GM21619 (cell line): ENCODE measurements around the gene HASPIN.
"Not testable (repeated sequence)": the region's sequence is repeated elsewhere in the genome, so short reads cannot be mapped to it uniquely, and the experiment has no call there.

Experiments
- ATAC-seq: cut with Tn5 transposase; IDR thresholded peaks from one replicate; pipeline ENCODE4 v1.9.1; 2021; ENCODE audit not compliant: unreplicated experiment

HASPIN gene

GRCh38 chr17:3734911-3735276 lies 11.2 kb downstream of the HASPIN start:
- ATAC-seq: not testable (repeated sequence)

GRCh38 chr17:3735515-3735914 lies 11.8 kb downstream of the HASPIN start:
- ATAC-seq: no peak

- no peak for ATAC-seq
Observed at GRCh38 chr17:3738562-3739295, 15.0 kb downstream of the HASPIN start.

- ATAC-seq: no peak
Observed at GRCh38 chr17:3739422-3740124, 15.9 kb downstream of the HASPIN start.

GRCh38 chr17:3740611-3741073 lies 16.9 kb downstream of the HASPIN start:
- no peak for ATAC-seq

- no peak for ATAC-seq
Observed at GRCh38 chr17:3744014-3744413, 20.3 kb downstream of the HASPIN start.

DNA sequence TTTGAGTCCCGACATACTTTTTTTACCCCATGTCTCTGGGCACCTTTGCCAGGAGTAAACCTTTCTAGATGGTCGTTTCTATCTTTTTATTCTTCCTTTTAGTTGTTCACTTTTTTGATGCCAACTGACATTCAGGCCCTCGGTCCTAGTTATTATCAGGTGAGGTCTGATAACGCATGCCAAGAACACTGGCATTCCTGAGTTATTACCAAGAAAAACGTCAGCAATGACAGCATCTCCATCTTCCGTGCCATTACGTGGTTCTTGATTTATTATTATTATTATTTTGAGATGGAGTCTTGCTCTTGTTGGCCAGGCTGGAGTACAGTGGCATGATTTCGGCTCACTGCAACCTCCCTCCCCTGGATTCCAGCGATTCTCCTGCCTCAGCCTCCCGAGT lies 21.4 kb downstream of the HASPIN start:
- no peak for ATAC-seq

GRCh38 chr17:3747805-3748204 lies 24.1 kb downstream of the HASPIN start:
- ATAC-seq: no peak

DNA sequence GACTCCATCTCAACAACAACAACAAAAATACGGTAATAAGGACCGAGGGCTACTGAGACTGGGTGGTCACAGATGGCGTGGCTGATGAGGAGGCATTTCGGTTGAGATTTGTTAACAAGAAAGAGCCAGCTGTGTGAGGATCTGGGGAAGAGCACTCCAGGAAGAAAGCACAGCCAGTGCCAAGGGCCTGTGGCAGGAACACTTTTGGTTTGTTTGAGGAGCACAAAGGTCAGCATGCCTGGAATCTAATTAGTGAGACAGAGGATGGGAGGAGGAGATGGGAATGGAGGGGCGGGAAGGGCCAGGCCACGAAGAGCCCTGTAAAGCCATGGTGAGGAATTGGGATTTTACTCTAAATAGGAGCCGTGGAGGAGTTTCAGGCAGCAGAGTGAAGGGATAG lies 24.9 kb downstream of the HASPIN start:
- no peak for ATAC-seq

DNA sequence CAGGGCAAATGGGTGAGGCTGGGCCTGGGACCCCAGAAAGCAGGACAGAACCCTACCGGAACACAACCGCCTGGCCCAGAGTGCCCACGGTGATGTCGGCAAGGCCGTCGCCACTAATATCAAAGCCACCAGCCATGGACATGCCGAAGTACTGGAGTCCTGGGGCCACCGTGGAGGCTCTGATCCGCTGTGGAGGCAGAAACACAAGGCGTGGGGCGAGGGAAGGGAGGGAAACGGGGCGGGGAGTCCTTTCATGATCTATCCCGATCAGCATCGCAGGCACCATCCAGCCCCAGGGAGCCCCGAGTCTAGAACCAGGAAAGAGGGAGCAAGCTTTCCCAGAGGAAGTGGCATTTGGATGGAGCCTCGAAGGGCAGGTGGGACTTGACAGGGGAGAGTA lies 26.6 kb downstream of the HASPIN start:
- ATAC-seq: no peak

DNA sequence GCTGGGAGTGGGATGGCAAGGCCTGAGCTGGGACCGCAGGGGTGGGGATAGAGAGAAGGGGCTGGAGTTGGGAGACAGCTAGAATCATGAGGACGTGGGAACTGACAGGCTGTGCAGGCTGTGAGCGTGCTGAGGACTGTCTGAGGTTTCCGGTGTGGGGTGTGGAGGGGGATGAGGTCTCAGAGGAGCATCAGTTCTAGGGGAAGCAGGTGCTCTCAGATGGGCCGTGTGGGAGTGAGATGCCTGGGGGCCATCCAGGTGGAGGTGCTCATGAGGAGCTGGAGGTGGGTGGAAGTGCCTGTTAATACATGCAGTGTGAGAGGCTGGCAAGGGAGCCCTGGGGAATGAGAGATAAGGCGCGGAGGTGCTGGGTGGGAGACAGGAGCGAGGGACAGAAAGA lies 27.2 kb downstream of the HASPIN start:
- ATAC-seq: no peak

DNA sequence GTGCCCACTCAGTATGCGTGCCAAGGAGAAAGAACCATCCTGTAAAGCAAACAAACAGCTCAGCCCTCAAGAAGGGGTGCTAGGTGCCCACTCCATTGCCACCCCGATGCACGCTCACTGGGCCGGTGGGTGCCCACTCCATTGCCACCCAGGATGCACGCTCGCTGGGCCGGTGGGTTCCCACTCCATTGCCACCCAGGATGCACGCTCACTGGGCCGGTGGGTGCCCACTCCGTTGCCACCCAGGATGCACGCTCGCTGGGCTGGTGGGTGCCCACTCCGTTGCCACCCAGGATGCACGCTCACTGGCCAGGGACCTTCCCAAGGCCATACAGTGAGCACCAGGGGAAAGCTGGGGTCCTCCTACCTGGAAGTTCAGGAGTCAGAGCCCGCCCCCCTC lies 28.1 kb downstream of the HASPIN start:
- ATAC-seq: no peak

- ATAC-seq: no peak
Observed at GRCh38 chr17:3753624-3754023, 29.9 kb downstream of the HASPIN start.

- ATAC-seq: no peak
Observed at GRCh38 chr17:3754066-3754457, 30.4 kb downstream of the HASPIN start.

GRCh38 chr17:3754458-3755334 lies 31.0 kb downstream of the HASPIN start:
- no peak for ATAC-seq

- no peak for ATAC-seq
Observed at GRCh38 chr17:3755335-3756030, 31.8 kb downstream of the HASPIN start.

DNA sequence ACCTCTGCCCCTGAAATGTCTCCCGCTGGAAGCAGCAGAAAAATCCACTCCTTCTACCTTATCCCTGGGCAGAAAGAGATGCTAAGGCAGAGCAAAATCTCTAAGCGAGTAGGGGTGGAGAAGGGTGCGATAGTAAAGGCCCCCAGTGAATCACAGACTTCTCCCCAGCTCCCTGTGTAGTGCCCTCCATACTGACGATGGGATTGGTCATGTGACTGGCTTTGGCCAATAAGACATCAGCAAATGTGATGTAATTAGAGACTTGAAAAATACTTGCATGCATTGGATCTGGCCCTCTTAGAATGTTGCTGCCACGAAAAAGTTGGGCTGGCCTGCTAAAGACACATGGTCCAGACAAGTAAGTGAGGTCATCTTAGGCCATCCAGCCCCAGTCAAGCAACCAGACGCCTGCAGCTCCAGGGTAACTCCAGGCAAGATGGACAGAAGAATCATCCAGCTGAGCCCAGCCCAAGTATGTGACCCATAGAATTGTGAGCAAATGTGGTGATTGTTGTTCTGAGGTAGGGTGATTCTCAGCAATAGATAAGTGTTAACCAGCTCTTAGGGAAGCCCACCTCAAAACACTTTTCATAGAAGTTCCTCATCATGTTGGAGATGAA lies 36.0 kb downstream of the HASPIN start:
- ATAC-seq: no peak

DNA sequence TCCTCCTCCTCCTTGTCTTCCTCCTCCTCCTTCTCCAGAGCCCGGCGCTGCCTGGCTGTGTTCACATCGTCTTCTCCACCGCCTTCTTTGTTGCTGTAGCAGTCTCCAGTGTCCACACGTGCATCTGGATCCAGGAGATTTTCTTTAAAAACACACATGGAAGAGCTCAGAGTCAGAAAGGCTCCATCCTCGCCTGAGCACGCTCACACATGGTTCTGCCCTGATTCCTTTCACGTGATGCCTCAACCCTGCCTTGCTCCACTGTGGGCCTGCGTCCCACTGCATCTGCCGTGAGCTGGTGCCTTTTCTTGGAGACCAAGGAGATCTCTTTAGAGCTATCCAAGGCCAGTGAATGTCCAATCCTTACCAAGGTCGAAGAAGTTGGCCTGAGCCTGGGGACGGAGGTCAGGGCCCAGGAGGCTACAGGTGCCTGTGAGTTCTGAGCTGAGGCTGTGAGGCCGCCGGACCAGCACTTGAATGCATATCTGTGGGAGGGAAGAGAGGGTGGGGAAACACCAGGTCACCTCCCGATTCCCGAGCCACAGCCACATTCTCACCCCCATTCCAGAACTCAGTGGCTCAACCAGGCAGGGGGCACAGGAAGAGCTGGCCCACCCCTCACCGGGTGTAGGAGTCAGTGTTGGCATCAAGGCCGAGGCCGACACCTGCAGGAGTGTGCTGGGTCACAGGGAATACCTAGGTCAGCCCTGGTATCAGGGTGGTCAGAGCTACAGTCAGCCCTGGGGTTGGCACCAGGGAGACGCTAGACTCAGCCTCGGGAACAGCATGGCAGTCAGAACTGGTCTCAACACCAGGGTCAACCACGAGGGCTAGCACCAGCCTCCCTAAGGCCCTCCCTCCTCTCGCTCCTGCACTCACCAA lies 37.6 kb downstream of the HASPIN start:
- ATAC-seq: no peak

DNA sequence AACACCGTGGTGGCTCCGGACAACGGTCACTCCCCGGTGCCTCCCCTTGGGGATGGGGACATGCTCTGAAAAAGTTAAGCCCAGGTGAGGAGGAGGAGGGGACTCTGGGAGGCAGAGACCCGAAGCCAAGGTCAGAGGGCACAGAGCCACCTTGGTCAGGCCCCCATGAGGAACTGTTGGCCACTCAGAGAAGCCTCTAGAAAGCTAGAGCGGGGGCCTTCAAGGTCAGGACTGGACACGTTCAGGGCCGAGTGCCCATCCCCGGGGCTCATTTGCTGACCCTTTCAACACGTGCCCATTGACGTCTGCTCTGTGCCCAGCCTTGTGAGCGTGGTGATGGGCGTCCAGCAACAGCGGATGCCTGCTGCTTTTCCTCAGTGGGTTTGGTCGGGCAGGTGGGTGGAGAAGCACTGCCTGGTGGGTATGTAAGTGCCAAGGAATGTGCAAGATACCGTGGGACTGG lies 38.2 kb downstream of the HASPIN start:
- no peak for ATAC-seq
